Measurements from ENCODE around the gene PDZD2.
"Not testable (repeated sequence)": the region's sequence is repeated elsewhere in the genome, so short reads cannot be mapped to it uniquely, and the experiment has no call there.

PDZD2 gene

GRCh38 chr5:31761877-31762276 is 122.9 kb downstream of the PDZD2 start:
- Histone ChIP-seq H3K4me3 (ENCODE audit: low read length) (no peak overlapping the region), H3K4me1 (ENCODE audit: control insufficient read depth, low read length) (no peaks in the 10 kb centered on the region), H3K27ac (ENCODE audit: low read depth, low read length) (no peak overlapping the region), H4K20me1 (ENCODE audit: control insufficient read depth, insufficient read depth, low read depth, low read length) (no peaks in the 10 kb centered on the region), H3K9me3 (ENCODE audit: control insufficient read depth, insufficient read depth, low read length) (no peaks in the 10 kb centered on the region), H3K9me2 (replicated peaks; ENCODE audit: control insufficient read depth, low read length) (no peaks in the 10 kb centered on the region), H3F3A (ENCODE audit: control insufficient read depth, insufficient read depth) (no peaks in the 10 kb centered on the region), H3K79me2 (ENCODE audit: control insufficient read depth, low read length) (no peaks in the 10 kb centered on the region), H3K4me2 (ENCODE audit: low read length) (no peak overlapping the region), H3K27me3 (ENCODE audit: control insufficient read depth, low read length) (no peaks in the 10 kb centered on the region), H3K36me3 (ENCODE audit: control insufficient read depth, low read length) (no peaks in the 10 kb centered on the region)
- TF ChIP-seq EZH2phosphoT487 (IDR thresholded peaks at IDR 0.05; ENCODE audit: borderline replicate concordance, low read length) = no peak
- no peak for TF ChIP-seq CTCF (IDR thresholded peaks at IDR 0.05; ENCODE audit: low read depth, low read length, poor library complexity, severe bottlenecking)

- H3K27me3 ChIP-seq (ENCODE audit: control insufficient read depth, low read length) = no peaks in the 10 kb centered on the region
- no peaks in the 10 kb centered on the region for H4K20me1 ChIP-seq (ENCODE audit: control insufficient read depth, insufficient read depth, low read depth, low read length)
- no peaks in the 10 kb centered on the region for H3K36me3 ChIP-seq (ENCODE audit: control insufficient read depth, low read length)
- H3K4me1 ChIP-seq (ENCODE audit: control insufficient read depth, low read length) = no peaks in the 10 kb centered on the region
- H3K27ac ChIP-seq (ENCODE audit: low read depth, low read length) = no peak overlapping the region
- H3K9me3 ChIP-seq (ENCODE audit: control insufficient read depth, insufficient read depth, low read length) = no peaks in the 10 kb centered on the region
- no peak overlapping the region for H3K4me2 ChIP-seq (ENCODE audit: low read length)
- no peaks in the 10 kb centered on the region for H3K79me2 ChIP-seq (ENCODE audit: control insufficient read depth, low read length)
- H3F3A ChIP-seq (ENCODE audit: control insufficient read depth, insufficient read depth) = no peaks in the 10 kb centered on the region
- H3K9me2 ChIP-seq (replicated peaks; ENCODE audit: control insufficient read depth, low read length) = no peaks in the 10 kb centered on the region
- no peak overlapping the region for H3K4me3 ChIP-seq (ENCODE audit: low read length)
- TF ChIP-seq EZH2phosphoT487 (IDR thresholded peaks at IDR 0.05; ENCODE audit: borderline replicate concordance, low read length) (no peak), CTCF (IDR thresholded peaks at IDR 0.05; ENCODE audit: low read depth, low read length, poor library complexity, severe bottlenecking) (no peak)
Measured at GRCh38 chr5:31763424-31763823, 124.5 kb downstream of the PDZD2 start.

GRCh38 chr5:31764687-31765086 is 125.8 kb downstream of the PDZD2 start:
- not testable (repeated sequence) for H3K79me2 ChIP-seq (ENCODE audit: control insufficient read depth, low read length); H3K27me3 ChIP-seq (ENCODE audit: control insufficient read depth, low read length)

GRCh38 chr5:31767335-31768031 is 128.6 kb downstream of the PDZD2 start:
- H3K27me3 ChIP-seq (ENCODE audit: control insufficient read depth, low read length) = no peaks in the 10 kb centered on the region

More at GRCh38 chr5:31764687-31765086, 125.8 kb downstream of the PDZD2 start:
- not testable (repeated sequence) for H3K9me2 ChIP-seq (replicated peaks; ENCODE audit: control insufficient read depth, low read length); H3K4me3 ChIP-seq (ENCODE audit: low read length); H3K4me2 ChIP-seq (ENCODE audit: low read length); H4K20me1 ChIP-seq (ENCODE audit: control insufficient read depth, insufficient read depth, low read depth, low read length); H3K4me1 ChIP-seq (ENCODE audit: control insufficient read depth, low read length); H3F3A ChIP-seq (ENCODE audit: control insufficient read depth, insufficient read depth); H3K36me3 ChIP-seq (ENCODE audit: control insufficient read depth, low read length); H3K27ac ChIP-seq (ENCODE audit: low read depth, low read length); H3K9me3 ChIP-seq (ENCODE audit: control insufficient read depth, insufficient read depth, low read length)

More at GRCh38 chr5:31767335-31768031, 128.6 kb downstream of the PDZD2 start:
- Histone ChIP-seq H3K36me3 (ENCODE audit: control insufficient read depth, low read length) (no peaks in the 10 kb centered on the region), H3K79me2 (ENCODE audit: control insufficient read depth, low read length) (no peaks in the 10 kb centered on the region), H3K4me2 (ENCODE audit: low read length) (no peak overlapping the region), H3F3A (ENCODE audit: control insufficient read depth, insufficient read depth) (no peaks in the 10 kb centered on the region), H3K9me2 (replicated peaks; ENCODE audit: control insufficient read depth, low read length) (no peaks in the 10 kb centered on the region), H3K4me3 (ENCODE audit: low read length) (no peak overlapping the region), H4K20me1 (ENCODE audit: control insufficient read depth, insufficient read depth, low read depth, low read length) (no peaks in the 10 kb centered on the region), H3K4me1 (ENCODE audit: control insufficient read depth, low read length) (peaks cover 17% of the 10 kb centered on the region), H3K27ac (ENCODE audit: low read depth, low read length) (no peak overlapping the region), H3K9me3 (ENCODE audit: control insufficient read depth, insufficient read depth, low read length) (no peaks in the 10 kb centered on the region)
- no peak for TF ChIP-seq CTCF (IDR thresholded peaks at IDR 0.05; ENCODE audit: low read depth, low read length, poor library complexity, severe bottlenecking)
- no peak for TF ChIP-seq EZH2phosphoT487 (IDR thresholded peaks at IDR 0.05; ENCODE audit: borderline replicate concordance, low read length)

Data from DOHH2 (cell line).